Calu3 (cell line): Measurements from ENCODE around the gene SHTN1. TPM values are rescaled to one million over a fixed set of nuclear protein-coding genes. Genes with fewer than 3 reads are reported as not detected.

Experiments
- BruUV-seq: library from RNA; stranded (reverse); fragments of 400-500 nt; replicated peaks from 2 replicates; lab custom pipeline; 2021; lab: Mats Ljungman, UMichigan
- CTCF ChIA-PET: fragments of 300-600 bp; sonication (Branson Sonifier 250); formaldehyde crosslinking; loops from one replicate; lab custom pipeline; 2022; ENCODE audit warnings: antibody characterized with exemption; lab: Charles Lee
- DNase-seq: peaks from one replicate; pipeline ENCODE4 v3.0.0; 2022
- H3K27ac Mint-ChIP-seq: one replicate; pipeline ENCODE4 v1.8.0; 2022; ENCODE audit warnings: mixed read lengths; ENCODE audit not compliant: unreplicated experiment
- H3K27me3 Mint-ChIP-seq: one replicate; pipeline ENCODE4 v1.8.0; 2022; ENCODE audit warnings: mixed read lengths; ENCODE audit not compliant: unreplicated experiment
- H3K36me3 Mint-ChIP-seq: one replicate; pipeline ENCODE4 v1.8.0; 2022; ENCODE audit warnings: mild to moderate bottlenecking, moderate library complexity, mixed read lengths; ENCODE audit not compliant: insufficient read depth, unreplicated experiment
- H3K4me1 Mint-ChIP-seq: one replicate; pipeline ENCODE4 v1.8.0; 2022; ENCODE audit warnings: mild to moderate bottlenecking, low read depth, mixed read lengths; ENCODE audit not compliant: unreplicated experiment
- H3K4me3 Mint-ChIP-seq: one replicate; pipeline ENCODE4 v1.8.0; 2022; ENCODE audit warnings: mild to moderate bottlenecking, low read depth, moderate library complexity, mixed read lengths; ENCODE audit not compliant: unreplicated experiment
- H3K9me3 Mint-ChIP-seq: one replicate; pipeline ENCODE4 v1.8.0; 2022; ENCODE audit warnings: low read depth, mixed read lengths; ENCODE audit not compliant: unreplicated experiment
- CTCF ChIP-seq: fragments of 200-600 bp; IDR thresholded peaks from one replicate; pipeline ENCODE4 v1.8.0; 2022; ENCODE audit warnings: antibody characterized with exemption; ENCODE audit not compliant: unreplicated experiment
- intact Hi-C: fragments of 100-400 bp; cut with micrococcal nuclease; formaldehyde crosslinking; loops from one replicate; pipeline ENCODE4 v1.10.0; 2022; ENCODE audit not compliant: unreplicated experiment
- total RNA-seq: library from RNA; stranded (reverse); gene quantifications from 2 replicates; pipeline ENCODE4 v1.2.3, GENCODE V29; 2022

The SHTN1 gene
- total RNA-seq, 1 experiment from 2014 or later = 32.3 TPM

GRCh38 chr10:117014835-117015234 lies 9.8 kb upstream of the SHTN1 start:
- H3K27me3 Mint-ChIP-seq = no peaks in the 10 kb centered on the region
- no peak for DNase-seq
- no peaks in the 10 kb centered on the region for H3K36me3 Mint-ChIP-seq
- intact Hi-C loops = no loop called here
- no peaks in the 10 kb centered on the region for H3K4me1 Mint-ChIP-seq
- CTCF ChIA-PET = no interaction called here
- no peak for TF ChIP-seq CTCF
- no TSS peak for BruUV-seq
- no peak overlapping the region for H3K4me3 Mint-ChIP-seq
- H3K27ac Mint-ChIP-seq = no peak overlapping the region
- no peaks in the 10 kb centered on the region for H3K9me3 Mint-ChIP-seq

- Mint-ChIP-seq H3K27ac (no peak overlapping the region), H3K4me1 (no peaks in the 10 kb centered on the region), H3K9me3 (no peaks in the 10 kb centered on the region), H3K4me3 (no peak overlapping the region), H3K36me3 (peaks cover 21% of the 10 kb centered on the region), H3K27me3 (no peaks in the 10 kb centered on the region)
- intact Hi-C loops = no loop called here
- no TSS peak for BruUV-seq
- CTCF ChIA-PET = interaction anchor here (0.6 to 1.0 kb wide), 3 partner anchors 108 to 209 kb away, joined by 3 read pairs; no protein-coding TSS in a partner anchor
- TF ChIP-seq CTCF = no peak
- peak; percentile 11 for DNase-seq
Observed at GRCh38 chr10:117007080-117007479, 2.1 kb upstream of the SHTN1 start.

- CTCF ChIA-PET = interaction anchor here (0.6 kb wide), 1 partner anchor 137 kb away, joined by 3 read pairs; no protein-coding TSS in a partner anchor
- Mint-ChIP-seq H3K27ac (peak overlapping the region; percentile 76), H3K9me3 (no peaks in the 10 kb centered on the region), H3K36me3 (peaks cover 21% of the 10 kb centered on the region), H3K27me3 (no peaks in the 10 kb centered on the region), H3K4me3 (peak overlapping the region; percentile 78), H3K4me1 (no peaks in the 10 kb centered on the region)
- TSS peak; percentile 42 for BruUV-seq
- peak; percentile 51 for DNase-seq
- no peak for TF ChIP-seq CTCF
- intact Hi-C loops = loop anchor here (2.0 kb wide), 1 partner anchor 161 kb away; no protein-coding TSS in a partner anchor
Observed at GRCh38 chr10:117005527-117006055, 604 bp upstream of the SHTN1 start.

- H3K4me3 Mint-ChIP-seq = peak overlapping the region; percentile 78
- no peak for TF ChIP-seq CTCF
- CTCF ChIA-PET = interaction anchor here (0.9 to 1.2 kb wide), 2 partner anchors 57 to 108 kb away, joined by 3 to 4 read pairs; no protein-coding TSS in a partner anchor
- no peaks in the 10 kb centered on the region for H3K27me3 Mint-ChIP-seq
- H3K27ac Mint-ChIP-seq = peak overlapping the region; percentile 56
- no TSS peak for BruUV-seq
- peaks cover 21% of the 10 kb centered on the region for H3K36me3 Mint-ChIP-seq
- H3K4me1 Mint-ChIP-seq = no peaks in the 10 kb centered on the region
- no peaks in the 10 kb centered on the region for H3K9me3 Mint-ChIP-seq
- DNase-seq = peak; percentile 59
- intact Hi-C loops = loop anchor here (2.0 kb wide), 1 partner anchor 162 kb away; no protein-coding TSS in a partner anchor
Observed at GRCh38 chr10:117004227-117005025, 561 bp downstream of the SHTN1 start.
